ENCODE data around the gene ZNF93. TPM values are rescaled to one million over a fixed set of nuclear protein-coding genes. Genes with fewer than 3 reads are reported as not detected.

ZNF93 gene
- total RNA-seq = 1.7 and 2.0 TPM in 2 replicates

DNA sequence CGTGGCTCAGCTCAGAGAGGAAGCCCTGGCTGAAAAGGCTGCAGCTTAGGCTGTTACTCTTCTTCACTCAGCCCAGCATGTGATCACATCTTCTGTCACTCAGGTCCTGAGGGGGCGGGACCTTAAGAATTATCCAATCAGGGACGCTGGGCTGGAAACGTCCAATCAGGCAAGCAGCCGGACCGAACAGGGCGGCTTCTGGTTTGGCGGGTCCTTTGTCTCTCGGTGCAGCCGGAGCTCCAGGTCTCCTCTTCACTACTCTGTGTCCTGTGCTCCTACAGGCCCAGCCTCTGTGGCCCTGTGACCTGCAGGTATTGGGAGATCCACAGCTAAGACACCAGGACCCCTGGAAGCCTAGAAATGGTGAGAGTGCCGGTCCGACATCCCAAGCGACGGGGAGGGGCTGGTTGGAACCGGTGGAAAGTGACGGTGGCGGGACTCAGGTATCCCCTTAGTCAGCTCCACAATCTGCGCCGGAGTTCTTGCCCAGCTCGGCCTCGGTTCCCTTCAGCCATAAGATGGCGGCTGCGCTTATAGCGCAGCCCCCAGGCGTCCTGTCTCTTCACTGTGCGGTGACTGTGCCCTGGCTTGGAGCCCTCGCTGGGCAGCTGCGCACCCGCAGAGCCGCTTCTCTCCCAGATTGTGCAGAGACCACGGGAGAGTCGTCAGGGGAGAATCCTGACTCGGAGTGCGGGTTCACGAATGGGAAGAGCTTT, at the start of gene ZNF93:
Gene ZNF93, plus strand, starts transcription at position 218 of the 716 bp plus-strand sequence. Its CDS starts 143 bp downstream, at position 361.

DNA sequence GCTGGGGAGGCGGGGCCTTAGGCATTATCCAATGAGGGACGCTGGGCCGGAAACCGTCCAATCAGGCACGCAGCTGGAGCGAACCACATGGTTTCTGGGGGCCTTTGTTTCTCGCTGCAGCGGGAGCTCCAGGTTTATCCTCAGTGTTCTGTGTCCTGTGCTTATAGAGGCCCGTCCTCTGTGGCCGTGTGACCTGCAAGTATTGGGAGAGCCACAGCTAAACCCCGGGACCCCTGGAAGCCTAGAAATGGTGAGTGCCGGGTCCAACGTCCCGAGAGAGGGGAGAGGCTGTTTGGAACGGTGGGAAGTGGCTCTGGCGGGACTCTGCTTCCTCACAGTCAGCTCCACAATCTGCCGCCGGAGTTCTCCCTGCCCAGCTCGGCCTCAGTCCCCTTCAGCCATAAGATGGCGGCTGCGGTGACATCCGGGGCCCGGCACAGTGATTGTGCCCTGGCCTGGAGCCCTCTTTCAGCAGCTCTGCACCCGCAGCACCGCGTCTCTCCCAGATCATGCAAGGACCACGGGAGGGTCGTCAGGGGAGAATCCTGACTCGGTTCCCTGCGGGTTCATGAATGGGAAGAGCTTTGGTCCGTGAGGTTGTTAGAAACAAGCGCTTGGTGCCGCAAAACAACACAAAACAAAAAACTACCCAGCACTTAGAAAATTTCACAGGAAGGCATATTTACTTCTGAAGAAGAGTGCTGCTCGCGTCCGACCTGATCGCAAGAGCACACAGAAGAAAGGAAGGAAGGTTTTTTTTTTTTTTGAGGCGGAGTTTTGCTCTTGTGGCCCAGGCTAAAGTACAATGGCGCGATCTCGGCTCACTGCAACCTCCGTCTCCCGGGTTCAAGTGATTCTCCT, 34.8 kb upstream of the ZNF93 start, which contains the start of gene ZNF253:
Gene ZNF253, plus strand, starts transcription at position 133 of the 861 bp plus-strand sequence. Its CDS starts 115 bp downstream, at position 248.

Other genes starting within 250 kb of the ZNF93 start
- gene ATP13A1, start 237.3 kb upstream of the ZNF93 start, total RNA-seq = 19.7 and 21.6 TPM in 2 replicates
- gene ZNF101, start 232.1 kb upstream of the ZNF93 start, total RNA-seq = 3.6 and 4.9 TPM in 2 replicates
- gene ZNF14, start 167.8 kb upstream of the ZNF93 start, total RNA-seq = 3.3 and 5.4 TPM in 2 replicates
- gene ZNF506, start 79.2 kb upstream of the ZNF93 start, total RNA-seq = 7.0 and 9.3 TPM in 2 replicates
- 2.1 and 2.5 TPM in 2 replicates for gene ZNF253, start 35.1 kb upstream of the ZNF93 start, total RNA-seq
- gene ZNF682, start 138.6 kb downstream of the ZNF93 start, total RNA-seq = 1.0 and 1.6 TPM in 2 replicates
- gene ZNF90, start 177.1 kb downstream of the ZNF93 start, total RNA-seq = 0.69 and 1.1 TPM in 2 replicates

Data from bronchial smooth muscle cell (primary cell).